SK-N-SH (cell line): ENCODE results near the gene LMF1. TPM values are rescaled to one million over a fixed set of nuclear protein-coding genes. Genes with fewer than 3 reads are reported as not detected.

ENCODE experiments used
- CTCF ChIA-PET: fragments of 300-600, 350-600 bp; formaldehyde crosslinking; extraction: SDS; loops from one replicate; lab custom pipeline; 2021; lab: Yijun Ruan, JAX
- POLR2A ChIA-PET: fragments of 350-600 bp; sonication (Branson Sonifier 250); formaldehyde crosslinking; extraction: SDS; loops from one replicate; lab custom pipeline; 2020; ENCODE audit warnings: antibody characterized with exemption, inconsistent platforms; lab: Yijun Ruan, JAX
- DNase-seq: peaks from one replicate; pipeline ENCODE4 v3.0.0; 2012
- H2AFZ ChIP-seq: fragments of 200-600 bp; sonication (generic); 2 replicates; pipeline ENCODE4 v1.8.1; 2016; ENCODE audit warnings: antibody characterized with exemption, mild to moderate bottlenecking, low read depth
- H3F3A ChIP-seq: fragments of 200-600 bp; sonication (generic); replicated peaks from 2 replicates; pipeline ENCODE3; 2016; ENCODE audit warnings: antibody characterized with exemption, mild to moderate bottlenecking; ENCODE audit not compliant: insufficient read depth
- H3K27ac ChIP-seq, 2 experiments: fragments of 200-500 bp in 1 of 2; fragments of 200-600 bp in 1 of 2; sonication (Bioruptor generic) in 1 of 2; sonication (generic), shearing (Covaris generic) in 1 of 2; 2 replicates each; pipeline versions ENCODE4 v1.5.1 to v1.6.1; 2014 to 2016; ENCODE audit warnings: low read depth in 2 of 2, inconsistent platforms in 1 of 2, low read length in 1 of 2, mild to moderate bottlenecking in 1 of 2, mixed read lengths in 1 of 2
- H3K27me3 ChIP-seq: fragments of 200-600 bp; sonication (generic), shearing (Covaris generic); 2 replicates; pipeline ENCODE4 v1.6.1; 2016; ENCODE audit warnings: mixed run types; ENCODE audit not compliant: insufficient read depth
- H3K36me3 ChIP-seq, 2 experiments: fragments of 200-500 bp in 1 of 2; fragments of 200-600 bp in 1 of 2; sonication (Bioruptor generic) in 1 of 2; sonication (generic) in 1 of 2; replicated peaks in 1 of 2; 2 replicates each; pipeline versions ENCODE3 to v1.5.1; 2014 to 2016; ENCODE audit warnings: low read length in 1 of 2, mild to moderate bottlenecking in 1 of 2; ENCODE audit not compliant: insufficient read depth in 2 of 2, control insufficient read depth in 1 of 2
- H3K4me1 ChIP-seq, 2 experiments: fragments of 200-500 bp in 1 of 2; fragments of 200-600 bp in 1 of 2; sonication (Bioruptor generic) in 1 of 2; sonication (generic), shearing (Covaris generic) in 1 of 2; 2 replicates each; pipeline versions ENCODE4 v1.5.1 to v1.6.1; 2014 to 2016; ENCODE audit warnings: low read depth in 1 of 2, low read length in 1 of 2, mixed run types in 1 of 2; ENCODE audit not compliant: insufficient read depth in 2 of 2, control insufficient read depth in 1 of 2
- H3K4me2 ChIP-seq: fragments of 200-600 bp; sonication (generic), shearing (Covaris generic); 2 replicates; pipeline ENCODE4 v1.6.1; 2017; ENCODE audit warnings: mixed run types
- H3K4me3 ChIP-seq, 2 experiments: fragments of 200-500 bp in 1 of 2; fragments of 200-600 bp in 1 of 2; sonication (Bioruptor generic) in 1 of 2; sonication (generic), shearing (Covaris generic) in 1 of 2; 2 replicates each; pipeline versions ENCODE4 v1.5.1 to v1.8.1; 2014 to 2016; ENCODE audit warnings: low read depth in 2 of 2, inconsistent platforms in 1 of 2, low read length in 1 of 2, mild to moderate bottlenecking in 1 of 2, mixed read lengths in 1 of 2, moderate library complexity in 1 of 2
- H3K79me2 ChIP-seq: fragments of 200-600 bp; sonication (generic); 2 replicates; pipeline ENCODE4 v1.8.1; 2017; ENCODE audit warnings: mild to moderate bottlenecking; ENCODE audit not compliant: insufficient read depth
- H3K9ac ChIP-seq: fragments of 200-600 bp; sonication (generic); 2 replicates; pipeline ENCODE4 v1.6.1; 2017; ENCODE audit warnings: mixed run types
- H3K9me2 ChIP-seq: fragments of 200-600 bp; sonication (generic); 2 replicates; pipeline ENCODE4 v1.6.1; 2017; ENCODE audit warnings: mixed run types
- H3K9me3 ChIP-seq: fragments of 200-600 bp; sonication (generic); 2 replicates; pipeline ENCODE4 v1.6.1; 2017; ENCODE audit warnings: mixed run types, mild to moderate bottlenecking, moderate library complexity
- H4K20me1 ChIP-seq: fragments of 200-600 bp; sonication (generic); 2 replicates; pipeline ENCODE4 v1.6.1; 2017; ENCODE audit warnings: mild to moderate bottlenecking, mixed run types; ENCODE audit not compliant: insufficient read depth
- CHD2 ChIP-seq: fragments of 150-350 bp; IDR thresholded peaks from 2 replicates; pipeline ENCODE4 v1.6.1; 2018; ENCODE audit warnings: low read length; ENCODE audit not compliant: partially characterized antibody
- ELF1 ChIP-seq: IDR thresholded peaks from 2 replicates; pipeline ENCODE4 v1.4.0; 2012
- EP300 ChIP-seq, 2 experiments: IDR thresholded peaks; 2 replicates each; pipeline versions ENCODE4 v1.4.0 to v1.6.1; 2012; ENCODE audit warnings: borderline replicate concordance in 1 of 2, low read depth in 1 of 2, low read length in 1 of 2
- EZH2phosphoT487 ChIP-seq: fragments of 200-600 bp; sonication (generic); IDR thresholded peaks from 2 replicates; pipeline ENCODE4 v1.6.1; 2017; ENCODE audit warnings: low read depth, mixed run types, mild to moderate bottlenecking, antibody characterized with exemption, moderate library complexity, borderline replicate concordance
- FOSL2 ChIP-seq: IDR thresholded peaks from 2 replicates; pipeline ENCODE4 v1.4.0; 2012; ENCODE audit warnings: low read depth, mild to moderate bottlenecking, moderate library complexity, borderline replicate concordance
- FOXJ3 ChIP-seq: sonication (generic); formaldehyde crosslinking; IDR thresholded peaks from 2 replicates; pipeline ENCODE4 v1.5.1; 2020; ENCODE audit warnings: mild to moderate bottlenecking, missing genetic modification reagents
- JUND ChIP-seq: IDR thresholded peaks from 2 replicates; pipeline ENCODE4 v1.4.0; 2012
- MEF2A ChIP-seq: IDR thresholded peaks from 2 replicates; pipeline ENCODE4 v1.4.0; 2012; ENCODE audit warnings: low read depth, borderline replicate concordance
- NFIC ChIP-seq: IDR thresholded peaks from 2 replicates; pipeline ENCODE4 v1.4.0; 2012; ENCODE audit warnings: borderline replicate concordance
- POLR2AphosphoS5 ChIP-seq: IDR thresholded peaks from 2 replicates; pipeline ENCODE4 v1.6.1; 2012; ENCODE audit warnings: low read depth, low read length
- RAD21 ChIP-seq: IDR thresholded peaks from 2 replicates; pipeline ENCODE4 v1.6.1; 2012; ENCODE audit warnings: mild to moderate bottlenecking, low read length
- RCOR1 ChIP-seq: fragments of 150-350 bp; IDR thresholded peaks from 2 replicates; pipeline ENCODE4 v1.6.1; 2017; ENCODE audit warnings: antibody characterized with exemption, low read length
- RFX5 ChIP-seq: IDR thresholded peaks from 2 replicates; pipeline ENCODE4 v1.6.1; 2012; ENCODE audit warnings: mild to moderate bottlenecking, improper control_type of control experiment, low read length
- RXRA ChIP-seq: IDR thresholded peaks from 2 replicates; pipeline ENCODE4 v1.4.0; 2012; ENCODE audit warnings: low read depth, mild to moderate bottlenecking, borderline replicate concordance
- SMC3 ChIP-seq: IDR thresholded peaks from 2 replicates; pipeline ENCODE4 v1.6.1; 2012; ENCODE audit warnings: low read depth, low read length, improper control_type of control experiment
- TCF12 ChIP-seq: IDR thresholded peaks from 2 replicates; pipeline ENCODE4 v1.4.0; 2012
- YY1 ChIP-seq: IDR thresholded peaks from 2 replicates; pipeline ENCODE4 v1.4.0; 2012; ENCODE audit warnings: low read depth, mild to moderate bottlenecking
- WGBS: methylation state at CpG from one replicate; pipeline ENCODE4 v1.1.6; 2017; ENCODE audit warnings: low lambda C conversion rate; 5-methylcytosine and 5-hydroxymethylcytosine counted together
- polyA plus RNA-seq, 3 experiments: library from polyadenylated mRNA; depleted of rRNA; stranded (reverse); fragments of >200 nt; gene quantifications; 2 replicates each; pipeline ENCODE4 v1.2.3, GENCODE V29; 2012
- TF ChIP-seq, protein P1 (sequence below): IDR thresholded peaks from 2 replicates; pipeline ENCODE4; 2012
- TF ChIP-seq, protein P2 (sequence below): fragments of 150-350 bp; IDR thresholded peaks from 2 replicates; pipeline ENCODE4 v1.6.1; 2017; ENCODE audit warnings: antibody characterized with exemption, low read length, low read depth, borderline replicate concordance
- TF ChIP-seq, protein P3 (sequence below): IDR thresholded peaks from 2 replicates; pipeline ENCODE4 v1.4.0; 2012; ENCODE audit warnings: low read depth

The LMF1 gene
- polyA plus RNA-seq, 1 of the 3 experiments (the other 2 are of a cell fraction), result 5.7 TPM

DNA sequence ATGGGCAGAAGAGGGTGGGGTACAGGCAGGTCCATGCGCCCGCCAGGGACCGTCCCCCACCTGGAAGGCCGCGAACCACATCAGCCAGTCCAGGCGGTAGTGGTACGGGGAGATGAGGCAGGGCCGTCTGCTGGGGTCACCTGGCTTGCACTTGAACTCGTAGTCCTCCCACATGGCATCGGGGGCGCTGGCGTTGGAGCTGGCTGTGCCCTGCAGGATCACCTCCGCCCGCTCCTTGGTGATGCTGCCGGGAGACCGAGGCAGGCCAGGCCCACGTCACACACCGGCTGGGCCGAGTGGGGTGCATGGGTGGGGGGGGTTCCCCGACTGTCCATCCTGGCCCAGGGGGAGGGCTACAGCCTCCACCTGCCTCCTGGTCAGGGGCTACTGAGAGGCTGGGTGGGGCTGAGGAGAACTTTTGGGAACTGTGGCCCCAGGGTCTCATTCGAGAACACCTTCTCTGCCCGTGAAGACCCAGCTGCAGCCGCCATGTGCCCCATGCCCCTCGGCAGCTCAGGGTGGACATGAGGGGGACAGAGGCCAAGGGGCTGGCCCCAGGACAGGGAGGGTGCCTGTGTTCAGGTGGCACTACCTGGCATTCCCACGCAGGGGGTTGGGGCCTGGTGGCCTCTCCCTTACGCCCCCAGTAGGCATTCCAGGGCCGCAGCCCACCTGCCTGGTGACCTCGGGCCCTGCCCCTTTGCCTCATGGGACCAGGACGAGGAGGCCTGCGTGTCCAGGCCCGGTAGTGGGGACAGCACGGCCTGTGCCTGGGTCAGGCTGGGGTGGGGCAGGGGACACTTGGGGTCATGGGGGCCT, 100.8 kb downstream of the LMF1 start:
- Histone ChIP-seq H3F3A (no peaks in the 10 kb centered on the region), H3K79me2 (no peaks in the 10 kb centered on the region), H2AFZ (no peak overlapping the region), H3K9ac (no peak overlapping the region), H3K9me2 (no peaks in the 10 kb centered on the region), H4K20me1 (no peaks in the 10 kb centered on the region), H3K4me1 (no peaks in the 10 kb centered on the region), H3K27me3 (no peaks in the 10 kb centered on the region), H3K27ac (no peak overlapping the region), H3K4me3 (no peak overlapping the region), H3K4me2 (no peak overlapping the region), H3K9me3 (no peaks in the 10 kb centered on the region), H3K36me3 (no peaks in the 10 kb centered on the region)
- CTCF ChIA-PET, result interaction anchor here (1.4 to 1.6 kb wide), 2 partner anchors 8 to 17 kb away, joined by 4 to 9 read pairs; no protein-coding TSS in a partner anchor
- DNase-seq, result no peak
- 82% methylated on average over 12 of the region's 32 CpGs for whole genome bisulfite sequencing
- no peak for TF ChIP-seq EZH2phosphoT487
- no peak for TF ChIP-seq POLR2AphosphoS5
- TF ChIP-seq TCF12, result no peak
- TF ChIP-seq MEF2A, result no peak
- TF ChIP-seq FOXJ3 (CRISPR knock-in tag), result no peak
- no peak for TF ChIP-seq FOSL2
- no peak for TF ChIP-seq SMC3
- TF ChIP-seq, protein P1, sequence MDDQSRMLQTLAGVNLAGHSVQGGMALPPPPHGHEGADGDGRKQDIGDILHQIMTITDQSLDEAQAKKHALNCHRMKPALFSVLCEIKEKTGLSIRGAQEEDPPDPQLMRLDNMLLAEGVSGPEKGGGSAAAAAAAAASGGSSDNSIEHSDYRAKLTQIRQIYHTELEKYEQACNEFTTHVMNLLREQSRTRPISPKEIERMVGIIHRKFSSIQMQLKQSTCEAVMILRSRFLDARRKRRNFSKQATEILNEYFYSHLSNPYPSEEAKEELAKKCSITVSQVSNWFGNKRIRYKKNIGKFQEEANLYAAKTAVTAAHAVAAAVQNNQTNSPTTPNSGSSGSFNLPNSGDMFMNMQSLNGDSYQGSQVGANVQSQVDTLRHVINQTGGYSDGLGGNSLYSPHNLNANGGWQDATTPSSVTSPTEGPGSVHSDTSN, result no peak
- TF ChIP-seq RFX5, result no peak
- TF ChIP-seq EP300 (IDR thresholded peaks at IDR 0.05; ENCODE audit: borderline replicate concordance in 1 of 2, low read depth in 1 of 2, low read length in 1 of 2), result no peak
- TF ChIP-seq RCOR1, result no peak
- no peak for TF ChIP-seq RAD21
- no peak for TF ChIP-seq NFIC
- no peak for TF ChIP-seq CHD2
- TF ChIP-seq RXRA, result no peak
- TF ChIP-seq ELF1, result no peak
- no peak for TF ChIP-seq JUND
- TF ChIP-seq, protein P2, sequence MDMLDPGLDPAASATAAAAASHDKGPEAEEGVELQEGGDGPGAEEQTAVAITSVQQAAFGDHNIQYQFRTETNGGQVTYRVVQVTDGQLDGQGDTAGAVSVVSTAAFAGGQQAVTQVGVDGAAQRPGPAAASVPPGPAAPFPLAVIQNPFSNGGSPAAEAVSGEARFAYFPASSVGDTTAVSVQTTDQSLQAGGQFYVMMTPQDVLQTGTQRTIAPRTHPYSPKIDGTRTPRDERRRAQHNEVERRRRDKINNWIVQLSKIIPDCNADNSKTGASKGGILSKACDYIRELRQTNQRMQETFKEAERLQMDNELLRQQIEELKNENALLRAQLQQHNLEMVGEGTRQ, result no peak
- no peak for TF ChIP-seq YY1
- TF ChIP-seq, protein P3, sequence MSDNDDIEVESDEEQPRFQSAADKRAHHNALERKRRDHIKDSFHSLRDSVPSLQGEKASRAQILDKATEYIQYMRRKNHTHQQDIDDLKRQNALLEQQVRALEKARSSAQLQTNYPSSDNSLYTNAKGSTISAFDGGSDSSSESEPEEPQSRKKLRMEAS, result no peak
- POLR2A ChIA-PET, result no interaction called here
